GM23338 (cell line): ENCODE measurements around the gene APC2. TPM values are rescaled to one million over a fixed set of nuclear protein-coding genes. Genes with fewer than 3 reads are reported as not detected.
A peak's percentile ranks its signal among the peaks of the same experiment; 100 is the strongest.

Experiments
- ATAC-seq: fragments of 200-7000 bp; cut with Tn5 transposase; 3 replicates; pipeline ENCODE4 v1.9.1; 2020
- DNase-seq: peaks from one replicate; pipeline ENCODE4 v3.0.0-alpha.2; 2015; ENCODE audit warnings: low spot score
- H2AFZ ChIP-seq: fragments of 200-600 bp; sonication (generic); 2 replicates; pipeline ENCODE4 v1.8.0; 2016; ENCODE audit warnings: antibody characterized with exemption, mild to moderate bottlenecking, moderate library complexity
- H3F3A ChIP-seq: fragments of 200-600 bp; sonication (generic); replicated peaks from 2 replicates; pipeline ENCODE4 v1.8.0; 2017; ENCODE audit warnings: antibody characterized with exemption, mixed run types, low read depth
- H3K27ac ChIP-seq: fragments of 200-600 bp; sonication (generic); 2 replicates; pipeline ENCODE4 v1.6.1; 2016; ENCODE audit warnings: low read depth
- H3K27me3 ChIP-seq: fragments of 200-600 bp; sonication (generic); 2 replicates; pipeline ENCODE4 v1.8.0; 2016; ENCODE audit warnings: mild to moderate bottlenecking, mixed run types, moderate library complexity; ENCODE audit not compliant: insufficient read depth
- H3K36me3 ChIP-seq: fragments of 200-600 bp; sonication (generic); 2 replicates; pipeline ENCODE4 v1.8.0; 2016; ENCODE audit warnings: mild to moderate bottlenecking; ENCODE audit not compliant: insufficient read depth
- H3K4me1 ChIP-seq: fragments of 200-600 bp; sonication (generic); 2 replicates; pipeline ENCODE4 v1.8.0; 2016; ENCODE audit warnings: mild to moderate bottlenecking, moderate library complexity; ENCODE audit not compliant: insufficient read depth
- H3K4me2 ChIP-seq: fragments of 200-600 bp; sonication (generic); 2 replicates; pipeline ENCODE4 v1.7.1; 2017; ENCODE audit warnings: mixed run types
- H3K4me3 ChIP-seq: fragments of 200-600 bp; sonication (generic); 2 replicates; pipeline ENCODE4 v1.6.1; 2016; ENCODE audit warnings: mixed run types
- H3K79me2 ChIP-seq: fragments of 200-600 bp; sonication (generic); replicated peaks from 2 replicates; pipeline ENCODE4 v1.8.0; 2017; ENCODE audit warnings: mild to moderate bottlenecking; ENCODE audit not compliant: insufficient read depth
- H3K9me2 ChIP-seq: fragments of 200-600 bp; sonication (generic); 2 replicates; pipeline ENCODE4 v1.8.0; 2017; ENCODE audit not compliant: insufficient read depth
- H4K20me1 ChIP-seq: fragments of 200-600 bp; sonication (generic); replicated peaks from 2 replicates; pipeline ENCODE4 v1.8.0; 2017; ENCODE audit warnings: mild to moderate bottlenecking; ENCODE audit not compliant: insufficient read depth
- H3K27ac Mint-ChIP-seq: 2 replicates; pipeline ENCODE4 v1.8.0; 2020; ENCODE audit warnings: inconsistent platforms, mild to moderate bottlenecking, moderate library complexity, mixed read lengths
- H3K27me3 Mint-ChIP-seq: 3 replicates; pipeline ENCODE4 v1.8.0; 2022; ENCODE audit warnings: low read depth, mild to moderate bottlenecking, moderate library complexity, mixed read lengths, inconsistent platforms; ENCODE audit not compliant: insufficient read depth, poor library complexity
- H3K36me3 Mint-ChIP-seq: 3 replicates; pipeline ENCODE4 v1.8.0; 2021; ENCODE audit warnings: low read depth, mild to moderate bottlenecking, inconsistent platforms, moderate library complexity, mixed read lengths
- H3K4me1 Mint-ChIP-seq: 3 replicates; pipeline ENCODE4 v1.8.0; 2020; ENCODE audit warnings: mild to moderate bottlenecking, inconsistent platforms, mixed read lengths
- H3K4me3 Mint-ChIP-seq: 3 replicates; pipeline ENCODE4 v1.8.0; 2021; ENCODE audit warnings: moderate library complexity, mild to moderate bottlenecking, inconsistent platforms, mixed read lengths
- H3K9me3 Mint-ChIP-seq: 3 replicates; pipeline ENCODE4 v1.8.0; 2020; ENCODE audit warnings: moderate library complexity, mild to moderate bottlenecking, inconsistent platforms, mixed read lengths
- EZH2 ChIP-seq: fragments of 200-600 bp; sonication (generic); IDR thresholded peaks from one replicate; pipeline ENCODE4 v1.8.0; 2017; ENCODE audit warnings: antibody characterized with exemption, mild to moderate bottlenecking, low read depth; ENCODE audit not compliant: unreplicated experiment
- EZH2phosphoT487 ChIP-seq: fragments of 200-600 bp; sonication (generic); IDR thresholded peaks from one replicate; pipeline ENCODE4 v1.8.1; 2018; ENCODE audit warnings: antibody characterized with exemption; ENCODE audit not compliant: unreplicated experiment
- JUNB ChIP-seq: IDR thresholded peaks from one replicate; pipeline ENCODE4 v1.6.1; 2016; ENCODE audit warnings: antibody characterized with exemption; ENCODE audit not compliant: unreplicated experiment
- NANOG ChIP-seq: IDR thresholded peaks from 2 replicates; pipeline ENCODE4 v1.6.1; 2016; ENCODE audit warnings: antibody characterized with exemption, borderline replicate concordance
- POLR2AphosphoS5 ChIP-seq: IDR thresholded peaks from 2 replicates; pipeline ENCODE4 v1.6.1; 2016; ENCODE audit warnings: antibody characterized with exemption, low read depth
- STAT1 ChIP-seq: IDR thresholded peaks from one replicate; pipeline ENCODE4 v1.6.1; 2016; ENCODE audit warnings: antibody characterized with exemption; ENCODE audit not compliant: unreplicated experiment
- ZNF114 ChIP-seq: fragments of 250-450 bp; sonication (Bioruptor Pico); IDR thresholded peaks from 2 replicates; pipeline ENCODE4 v1.5.0; 2020; ENCODE audit warnings: mild to moderate bottlenecking, moderate library complexity
- ZNF331 ChIP-seq: fragments of 250-450 bp; sonication (Bioruptor Pico); IDR thresholded peaks from 2 replicates; pipeline ENCODE4 v1.5.0; 2020; ENCODE audit warnings: low read depth, mild to moderate bottlenecking, moderate library complexity
- polyA plus RNA-seq: library from polyadenylated mRNA; unstranded; fragments of >200 nt; fragmentation: Nextera tagmentation; extraction: Ambion mirVana; gene quantifications from 2 replicates; pipeline ENCODE4 v1.2.1, GENCODE V29; 2016
- total RNA-seq: library from RNA; depleted of rRNA; stranded (reverse); fragments of >200 nt; shearing (Covaris generic); gene quantifications from 2 replicates; pipeline ENCODE4 v1.2.3, GENCODE V29; 2014
- TF ChIP-seq, protein P1 (sequence below): fragments of 250-450 bp; sonication (Bioruptor Pico); IDR thresholded peaks from 2 replicates; pipeline ENCODE4 v1.5.0; 2020; ENCODE audit warnings: mild to moderate bottlenecking, moderate library complexity
- TF ChIP-seq, protein P2 (sequence below): IDR thresholded peaks from one replicate; pipeline ENCODE4 v1.6.1; 2018; ENCODE audit warnings: antibody characterized with exemption; ENCODE audit not compliant: unreplicated experiment
- TF ChIP-seq, protein P3 (sequence below), 2 experiments: fragments of 200-600 bp in 1 of 2; sonication (generic) in 1 of 2; conservative IDR thresholded peaks; 2 replicates each; pipeline versions ENCODE4 v1.5.1 to v1.6.1; 2016 to 2017; ENCODE audit warnings: antibody characterized with exemption in 2 of 2, low read depth in 2 of 2, mild to moderate bottlenecking in 2 of 2, moderate library complexity in 1 of 2

The APC2 gene
- total and polyA plus RNA-seq, 2 experiments from 2014 or later = 1.4 to 18.3 TPM

DNA sequence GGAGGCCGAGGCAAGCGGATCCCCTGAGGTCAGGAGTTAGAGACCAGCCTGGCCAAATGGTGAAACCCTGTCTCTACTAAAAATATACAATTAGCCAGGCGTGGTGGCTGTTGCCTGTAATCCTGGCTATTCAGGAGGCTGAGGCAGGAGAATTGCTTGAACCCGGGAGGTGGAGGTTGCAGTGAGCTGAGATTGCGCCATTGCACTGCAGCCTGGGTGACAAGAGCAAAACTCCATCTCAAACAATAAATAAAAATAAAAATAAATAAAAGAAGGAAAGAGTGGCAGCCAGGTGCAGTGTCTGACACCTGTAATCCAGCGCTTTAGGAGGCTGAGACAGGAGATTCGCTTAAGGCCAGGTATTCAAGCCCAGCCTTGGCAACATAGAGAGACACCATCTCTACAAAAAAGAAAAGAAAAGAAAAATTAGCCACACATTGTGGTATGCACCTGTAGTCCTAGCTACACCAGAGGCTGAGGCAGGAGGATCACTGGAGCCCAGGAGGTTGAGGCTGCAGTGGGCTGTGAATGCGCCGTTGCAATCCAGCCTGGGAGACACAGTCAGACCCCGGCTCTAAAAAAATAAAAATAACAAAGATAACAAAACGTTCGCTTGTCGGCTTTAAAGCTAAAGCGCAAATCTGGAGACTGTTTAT, 52.6 kb downstream of the APC2 start:
- H3F3A ChIP-seq = 0 out of 2 replicates have a peak, but pooled peaks cover 8% of the 10 kb centered on the region
- peak overlapping the region; percentile 43 for H3K4me3 ChIP-seq
- TF ChIP-seq POLR2AphosphoS5 = no peak
- no peak for TF ChIP-seq EZH2phosphoT487
- TF ChIP-seq ZNF114 (CRISPR knock-in tag) = no peak
- TF ChIP-seq JUNB = no peak
- TF ChIP-seq EZH2 = no peak
- TF ChIP-seq, protein P1, sequence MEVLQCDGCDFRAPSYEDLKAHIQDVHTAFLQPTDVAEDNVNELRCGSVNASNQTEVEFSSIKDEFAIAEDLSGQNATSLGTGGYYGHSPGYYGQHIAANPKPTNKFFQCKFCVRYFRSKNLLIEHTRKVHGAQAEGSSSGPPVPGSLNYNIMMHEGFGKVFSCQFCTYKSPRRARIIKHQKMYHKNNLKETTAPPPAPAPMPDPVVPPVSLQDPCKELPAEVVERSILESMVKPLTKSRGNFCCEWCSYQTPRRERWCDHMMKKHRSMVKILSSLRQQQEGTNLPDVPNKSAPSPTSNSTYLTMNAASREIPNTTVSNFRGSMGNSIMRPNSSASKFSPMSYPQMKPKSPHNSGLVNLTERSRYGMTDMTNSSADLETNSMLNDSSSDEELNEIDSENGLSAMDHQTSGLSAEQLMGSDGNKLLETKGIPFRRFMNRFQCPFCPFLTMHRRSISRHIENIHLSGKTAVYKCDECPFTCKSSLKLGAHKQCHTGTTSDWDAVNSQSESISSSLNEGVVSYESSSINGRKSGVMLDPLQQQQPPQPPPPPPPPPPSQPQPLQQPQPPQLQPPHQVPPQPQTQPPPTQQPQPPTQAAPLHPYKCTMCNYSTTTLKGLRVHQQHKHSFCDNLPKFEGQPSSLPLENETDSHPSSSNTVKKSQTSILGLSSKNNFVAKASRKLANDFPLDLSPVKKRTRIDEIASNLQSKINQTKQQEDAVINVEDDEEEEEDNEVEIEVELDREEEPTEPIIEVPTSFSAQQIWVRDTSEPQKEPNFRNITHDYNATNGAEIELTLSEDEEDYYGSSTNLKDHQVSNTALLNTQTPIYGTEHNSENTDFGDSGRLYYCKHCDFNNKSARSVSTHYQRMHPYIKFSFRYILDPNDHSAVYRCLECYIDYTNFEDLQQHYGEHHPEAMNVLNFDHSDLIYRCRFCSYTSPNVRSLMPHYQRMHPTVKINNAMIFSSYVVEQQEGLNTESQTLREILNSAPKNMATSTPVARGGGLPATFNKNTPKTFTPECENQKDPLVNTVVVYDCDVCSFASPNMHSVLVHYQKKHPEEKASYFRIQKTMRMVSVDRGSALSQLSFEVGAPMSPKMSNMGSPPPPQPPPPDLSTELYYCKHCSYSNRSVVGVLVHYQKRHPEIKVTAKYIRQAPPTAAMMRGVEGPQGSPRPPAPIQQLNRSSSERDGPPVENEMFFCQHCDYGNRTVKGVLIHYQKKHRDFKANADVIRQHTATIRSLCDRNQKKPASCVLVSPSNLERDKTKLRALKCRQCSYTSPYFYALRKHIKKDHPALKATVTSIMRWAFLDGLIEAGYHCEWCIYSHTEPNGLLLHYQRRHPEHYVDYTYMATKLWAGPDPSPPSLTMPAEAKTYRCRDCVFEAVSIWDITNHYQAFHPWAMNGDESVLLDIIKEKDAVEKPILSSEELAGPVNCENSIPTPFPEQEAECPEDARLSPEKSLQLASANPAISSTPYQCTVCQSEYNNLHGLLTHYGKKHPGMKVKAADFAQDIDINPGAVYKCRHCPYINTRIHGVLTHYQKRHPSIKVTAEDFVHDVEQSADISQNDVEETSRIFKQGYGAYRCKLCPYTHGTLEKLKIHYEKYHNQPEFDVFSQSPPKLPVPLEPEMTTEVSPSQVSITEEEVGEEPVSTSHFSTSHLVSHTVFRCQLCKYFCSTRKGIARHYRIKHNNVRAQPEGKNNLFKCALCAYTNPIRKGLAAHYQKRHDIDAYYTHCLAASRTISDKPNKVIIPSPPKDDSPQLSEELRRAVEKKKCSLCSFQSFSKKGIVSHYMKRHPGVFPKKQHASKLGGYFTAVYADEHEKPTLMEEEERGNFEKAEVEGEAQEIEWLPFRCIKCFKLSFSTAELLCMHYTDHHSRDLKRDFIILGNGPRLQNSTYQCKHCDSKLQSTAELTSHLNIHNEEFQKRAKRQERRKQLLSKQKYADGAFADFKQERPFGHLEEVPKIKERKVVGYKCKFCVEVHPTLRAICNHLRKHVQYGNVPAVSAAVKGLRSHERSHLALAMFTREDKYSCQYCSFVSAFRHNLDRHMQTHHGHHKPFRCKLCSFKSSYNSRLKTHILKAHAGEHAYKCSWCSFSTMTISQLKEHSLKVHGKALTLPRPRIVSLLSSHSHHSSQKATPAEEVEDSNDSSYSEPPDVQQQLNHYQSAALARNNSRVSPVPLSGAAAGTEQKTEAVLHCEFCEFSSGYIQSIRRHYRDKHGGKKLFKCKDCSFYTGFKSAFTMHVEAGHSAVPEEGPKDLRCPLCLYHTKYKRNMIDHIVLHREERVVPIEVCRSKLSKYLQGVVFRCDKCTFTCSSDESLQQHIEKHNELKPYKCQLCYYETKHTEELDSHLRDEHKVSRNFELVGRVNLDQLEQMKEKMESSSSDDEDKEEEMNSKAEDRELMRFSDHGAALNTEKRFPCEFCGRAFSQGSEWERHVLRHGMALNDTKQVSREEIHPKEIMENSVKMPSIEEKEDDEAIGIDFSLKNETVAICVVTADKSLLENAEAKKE = no peak
- no peak for TF ChIP-seq ZNF331 (CRISPR knock-in tag)
- TF ChIP-seq, protein P2, sequence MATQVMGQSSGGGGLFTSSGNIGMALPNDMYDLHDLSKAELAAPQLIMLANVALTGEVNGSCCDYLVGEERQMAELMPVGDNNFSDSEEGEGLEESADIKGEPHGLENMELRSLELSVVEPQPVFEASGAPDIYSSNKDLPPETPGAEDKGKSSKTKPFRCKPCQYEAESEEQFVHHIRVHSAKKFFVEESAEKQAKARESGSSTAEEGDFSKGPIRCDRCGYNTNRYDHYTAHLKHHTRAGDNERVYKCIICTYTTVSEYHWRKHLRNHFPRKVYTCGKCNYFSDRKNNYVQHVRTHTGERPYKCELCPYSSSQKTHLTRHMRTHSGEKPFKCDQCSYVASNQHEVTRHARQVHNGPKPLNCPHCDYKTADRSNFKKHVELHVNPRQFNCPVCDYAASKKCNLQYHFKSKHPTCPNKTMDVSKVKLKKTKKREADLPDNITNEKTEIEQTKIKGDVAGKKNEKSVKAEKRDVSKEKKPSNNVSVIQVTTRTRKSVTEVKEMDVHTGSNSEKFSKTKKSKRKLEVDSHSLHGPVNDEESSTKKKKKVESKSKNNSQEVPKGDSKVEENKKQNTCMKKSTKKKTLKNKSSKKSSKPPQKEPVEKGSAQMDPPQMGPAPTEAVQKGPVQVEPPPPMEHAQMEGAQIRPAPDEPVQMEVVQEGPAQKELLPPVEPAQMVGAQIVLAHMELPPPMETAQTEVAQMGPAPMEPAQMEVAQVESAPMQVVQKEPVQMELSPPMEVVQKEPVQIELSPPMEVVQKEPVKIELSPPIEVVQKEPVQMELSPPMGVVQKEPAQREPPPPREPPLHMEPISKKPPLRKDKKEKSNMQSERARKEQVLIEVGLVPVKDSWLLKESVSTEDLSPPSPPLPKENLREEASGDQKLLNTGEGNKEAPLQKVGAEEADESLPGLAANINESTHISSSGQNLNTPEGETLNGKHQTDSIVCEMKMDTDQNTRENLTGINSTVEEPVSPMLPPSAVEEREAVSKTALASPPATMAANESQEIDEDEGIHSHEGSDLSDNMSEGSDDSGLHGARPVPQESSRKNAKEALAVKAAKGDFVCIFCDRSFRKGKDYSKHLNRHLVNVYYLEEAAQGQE = no peak
- no peak for TF ChIP-seq STAT1
- TF ChIP-seq NANOG = no peak
- TF ChIP-seq, protein P3, sequence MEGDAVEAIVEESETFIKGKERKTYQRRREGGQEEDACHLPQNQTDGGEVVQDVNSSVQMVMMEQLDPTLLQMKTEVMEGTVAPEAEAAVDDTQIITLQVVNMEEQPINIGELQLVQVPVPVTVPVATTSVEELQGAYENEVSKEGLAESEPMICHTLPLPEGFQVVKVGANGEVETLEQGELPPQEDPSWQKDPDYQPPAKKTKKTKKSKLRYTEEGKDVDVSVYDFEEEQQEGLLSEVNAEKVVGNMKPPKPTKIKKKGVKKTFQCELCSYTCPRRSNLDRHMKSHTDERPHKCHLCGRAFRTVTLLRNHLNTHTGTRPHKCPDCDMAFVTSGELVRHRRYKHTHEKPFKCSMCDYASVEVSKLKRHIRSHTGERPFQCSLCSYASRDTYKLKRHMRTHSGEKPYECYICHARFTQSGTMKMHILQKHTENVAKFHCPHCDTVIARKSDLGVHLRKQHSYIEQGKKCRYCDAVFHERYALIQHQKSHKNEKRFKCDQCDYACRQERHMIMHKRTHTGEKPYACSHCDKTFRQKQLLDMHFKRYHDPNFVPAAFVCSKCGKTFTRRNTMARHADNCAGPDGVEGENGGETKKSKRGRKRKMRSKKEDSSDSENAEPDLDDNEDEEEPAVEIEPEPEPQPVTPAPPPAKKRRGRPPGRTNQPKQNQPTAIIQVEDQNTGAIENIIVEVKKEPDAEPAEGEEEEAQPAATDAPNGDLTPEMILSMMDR (conservative IDR thresholded peaks at IDR 0.05; ENCODE audit: low read depth in 2 of 2) = no peak
- peak overlapping the region; percentile 23; the same call in 1 of the 3 replicates for H3K4me3 Mint-ChIP-seq
- H3K27me3 ChIP-seq = peaks cover 13% of the 10 kb centered on the region
- H3K27ac ChIP-seq = no peak overlapping the region
- H3K36me3 ChIP-seq = no peaks in the 10 kb centered on the region
- H3K9me3 Mint-ChIP-seq = peaks cover 22% of the 10 kb centered on the region
- H3K79me2 ChIP-seq = no peaks in the 10 kb centered on the region
- no peaks in the 10 kb centered on the region for H3K9me2 ChIP-seq
- H3K27ac Mint-ChIP-seq = no peak overlapping the region
- no peaks in the 10 kb centered on the region for H4K20me1 ChIP-seq
- H3K36me3 Mint-ChIP-seq = no peaks in the 10 kb centered on the region; the same call in 2 of the 3 replicates
- no peak for DNase-seq
- H3K4me1 Mint-ChIP-seq = peaks cover 2% of the 10 kb centered on the region; the same call in 2 of the 3 replicates
- no peak for ATAC-seq
- peak overlapping the region; percentile 90 for H2AFZ ChIP-seq
- peaks cover 29% of the 10 kb centered on the region for H3K27me3 Mint-ChIP-seq
- peak overlapping the region; percentile 71 for H3K4me2 ChIP-seq
- 0 out of 2 replicates have a peak, but pooled peaks cover 5% of the 10 kb centered on the region for H3K4me1 ChIP-seq
